GM23338 (cell line): ENCODE data around the gene SORCS2. TPM values are rescaled to one million over a fixed set of nuclear protein-coding genes. Genes with fewer than 3 reads are reported as not detected.

ENCODE experiments used
- ATAC-seq: fragments of 200-7000 bp; cut with Tn5 transposase; 3 replicates; pipeline ENCODE4 v1.9.1; 2020
- DNase-seq: peaks from one replicate; pipeline ENCODE4 v3.0.0-alpha.2; 2015; ENCODE audit warnings: low spot score
- H2AFZ ChIP-seq: fragments of 200-600 bp; sonication (generic); 2 replicates; pipeline ENCODE4 v1.8.0; 2016; ENCODE audit warnings: antibody characterized with exemption, mild to moderate bottlenecking, moderate library complexity
- H3F3A ChIP-seq: fragments of 200-600 bp; sonication (generic); replicated peaks from 2 replicates; pipeline ENCODE4 v1.8.0; 2017; ENCODE audit warnings: antibody characterized with exemption, mixed run types, low read depth
- H3K27ac ChIP-seq: fragments of 200-600 bp; sonication (generic); 2 replicates; pipeline ENCODE4 v1.6.1; 2016; ENCODE audit warnings: low read depth
- H3K27me3 ChIP-seq: fragments of 200-600 bp; sonication (generic); 2 replicates; pipeline ENCODE4 v1.8.0; 2016; ENCODE audit warnings: mild to moderate bottlenecking, mixed run types, moderate library complexity; ENCODE audit not compliant: insufficient read depth
- H3K36me3 ChIP-seq: fragments of 200-600 bp; sonication (generic); 2 replicates; pipeline ENCODE4 v1.8.0; 2016; ENCODE audit warnings: mild to moderate bottlenecking; ENCODE audit not compliant: insufficient read depth
- H3K4me1 ChIP-seq: fragments of 200-600 bp; sonication (generic); 2 replicates; pipeline ENCODE4 v1.8.0; 2016; ENCODE audit warnings: mild to moderate bottlenecking, moderate library complexity; ENCODE audit not compliant: insufficient read depth
- H3K4me2 ChIP-seq: fragments of 200-600 bp; sonication (generic); 2 replicates; pipeline ENCODE4 v1.7.1; 2017; ENCODE audit warnings: mixed run types
- H3K4me3 ChIP-seq: fragments of 200-600 bp; sonication (generic); 2 replicates; pipeline ENCODE4 v1.6.1; 2016; ENCODE audit warnings: mixed run types
- H3K79me2 ChIP-seq: fragments of 200-600 bp; sonication (generic); replicated peaks from 2 replicates; pipeline ENCODE4 v1.8.0; 2017; ENCODE audit warnings: mild to moderate bottlenecking; ENCODE audit not compliant: insufficient read depth
- H3K9me2 ChIP-seq: fragments of 200-600 bp; sonication (generic); 2 replicates; pipeline ENCODE4 v1.8.0; 2017; ENCODE audit not compliant: insufficient read depth
- H4K20me1 ChIP-seq: fragments of 200-600 bp; sonication (generic); replicated peaks from 2 replicates; pipeline ENCODE4 v1.8.0; 2017; ENCODE audit warnings: mild to moderate bottlenecking; ENCODE audit not compliant: insufficient read depth
- H3K27ac Mint-ChIP-seq: 2 replicates; pipeline ENCODE4 v1.8.0; 2020; ENCODE audit warnings: inconsistent platforms, mild to moderate bottlenecking, moderate library complexity, mixed read lengths
- H3K27me3 Mint-ChIP-seq: 3 replicates; pipeline ENCODE4 v1.8.0; 2022; ENCODE audit warnings: low read depth, mild to moderate bottlenecking, moderate library complexity, mixed read lengths, inconsistent platforms; ENCODE audit not compliant: insufficient read depth, poor library complexity
- H3K36me3 Mint-ChIP-seq: 3 replicates; pipeline ENCODE4 v1.8.0; 2021; ENCODE audit warnings: low read depth, mild to moderate bottlenecking, inconsistent platforms, moderate library complexity, mixed read lengths
- H3K4me1 Mint-ChIP-seq: 3 replicates; pipeline ENCODE4 v1.8.0; 2020; ENCODE audit warnings: mild to moderate bottlenecking, inconsistent platforms, mixed read lengths
- H3K4me3 Mint-ChIP-seq: 3 replicates; pipeline ENCODE4 v1.8.0; 2021; ENCODE audit warnings: moderate library complexity, mild to moderate bottlenecking, inconsistent platforms, mixed read lengths
- H3K9me3 Mint-ChIP-seq: 3 replicates; pipeline ENCODE4 v1.8.0; 2020; ENCODE audit warnings: moderate library complexity, mild to moderate bottlenecking, inconsistent platforms, mixed read lengths
- CREB1 ChIP-seq: fragments of 250-450 bp; sonication (Bioruptor Pico); IDR thresholded peaks from 2 replicates; pipeline ENCODE4 v1.5.0; 2020; ENCODE audit warnings: low read depth, mild to moderate bottlenecking, moderate library complexity
- CTCF ChIP-seq, 2 experiments: fragments of 200-600 bp in 1 of 2; sonication (generic) in 1 of 2; conservative IDR thresholded peaks; 2 replicates each; pipeline versions ENCODE4 v1.5.1 to v1.6.1; 2016 to 2017; ENCODE audit warnings: antibody characterized with exemption in 2 of 2, low read depth in 2 of 2, mild to moderate bottlenecking in 2 of 2, moderate library complexity in 1 of 2
- EZH2 ChIP-seq: fragments of 200-600 bp; sonication (generic); IDR thresholded peaks from one replicate; pipeline ENCODE4 v1.8.0; 2017; ENCODE audit warnings: antibody characterized with exemption, mild to moderate bottlenecking, low read depth; ENCODE audit not compliant: unreplicated experiment
- NANOG ChIP-seq: IDR thresholded peaks from 2 replicates; pipeline ENCODE4 v1.6.1; 2016; ENCODE audit warnings: antibody characterized with exemption, borderline replicate concordance
- POLR2AphosphoS5 ChIP-seq: IDR thresholded peaks from 2 replicates; pipeline ENCODE4 v1.6.1; 2016; ENCODE audit warnings: antibody characterized with exemption, low read depth
- STAT1 ChIP-seq: IDR thresholded peaks from one replicate; pipeline ENCODE4 v1.6.1; 2016; ENCODE audit warnings: antibody characterized with exemption; ENCODE audit not compliant: unreplicated experiment
- ZNF114 ChIP-seq: fragments of 250-450 bp; sonication (Bioruptor Pico); IDR thresholded peaks from 2 replicates; pipeline ENCODE4 v1.5.0; 2020; ENCODE audit warnings: mild to moderate bottlenecking, moderate library complexity
- ZNF331 ChIP-seq: fragments of 250-450 bp; sonication (Bioruptor Pico); IDR thresholded peaks from 2 replicates; pipeline ENCODE4 v1.5.0; 2020; ENCODE audit warnings: low read depth, mild to moderate bottlenecking, moderate library complexity
- polyA plus RNA-seq: library from polyadenylated mRNA; unstranded; fragments of >200 nt; fragmentation: Nextera tagmentation; extraction: Ambion mirVana; gene quantifications from 2 replicates; pipeline ENCODE4 v1.2.1, GENCODE V29; 2016
- total RNA-seq: library from RNA; depleted of rRNA; stranded (reverse); fragments of >200 nt; shearing (Covaris generic); gene quantifications from 2 replicates; pipeline ENCODE4 v1.2.3, GENCODE V29; 2014
- TF ChIP-seq, protein P1 (sequence below): IDR thresholded peaks from one replicate; pipeline ENCODE4 v1.6.1; 2018; ENCODE audit warnings: antibody characterized with exemption; ENCODE audit not compliant: unreplicated experiment
- TF ChIP-seq, protein P2 (sequence below): IDR thresholded peaks from 2 replicates; pipeline ENCODE4 v1.6.1; 2016; ENCODE audit warnings: antibody characterized with exemption
- TF ChIP-seq, protein P3 (sequence below): fragments of 250-450 bp; sonication (Bioruptor Pico); IDR thresholded peaks from 2 replicates; pipeline ENCODE4 v1.5.0; 2020; ENCODE audit warnings: mild to moderate bottlenecking, moderate library complexity

The SORCS2 gene
- total and polyA plus RNA-seq, 2 experiments from 2014 or later = 0.47 to 2.4 TPM

DNA sequence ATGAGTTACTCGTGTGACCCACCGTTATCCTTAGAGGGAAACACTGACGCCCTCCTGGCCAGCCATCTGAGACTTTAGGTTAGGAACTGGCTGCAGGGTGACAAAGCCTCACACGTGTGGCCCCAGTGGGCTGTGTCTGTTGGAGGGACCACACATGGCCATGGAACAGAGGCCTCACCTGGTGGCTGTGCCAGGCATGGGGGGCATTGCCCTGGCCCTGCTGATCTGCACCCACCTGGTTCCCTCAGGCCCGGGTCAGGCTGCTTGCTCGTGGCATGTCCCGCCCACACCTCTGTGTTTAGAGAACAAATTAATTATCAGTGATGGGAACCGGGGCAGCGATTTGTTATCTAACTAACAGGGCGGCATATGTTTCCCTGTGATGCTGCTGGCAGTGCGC is 343.3 kb downstream of the SORCS2 start (continued):
- TF ChIP-seq, protein P1, sequence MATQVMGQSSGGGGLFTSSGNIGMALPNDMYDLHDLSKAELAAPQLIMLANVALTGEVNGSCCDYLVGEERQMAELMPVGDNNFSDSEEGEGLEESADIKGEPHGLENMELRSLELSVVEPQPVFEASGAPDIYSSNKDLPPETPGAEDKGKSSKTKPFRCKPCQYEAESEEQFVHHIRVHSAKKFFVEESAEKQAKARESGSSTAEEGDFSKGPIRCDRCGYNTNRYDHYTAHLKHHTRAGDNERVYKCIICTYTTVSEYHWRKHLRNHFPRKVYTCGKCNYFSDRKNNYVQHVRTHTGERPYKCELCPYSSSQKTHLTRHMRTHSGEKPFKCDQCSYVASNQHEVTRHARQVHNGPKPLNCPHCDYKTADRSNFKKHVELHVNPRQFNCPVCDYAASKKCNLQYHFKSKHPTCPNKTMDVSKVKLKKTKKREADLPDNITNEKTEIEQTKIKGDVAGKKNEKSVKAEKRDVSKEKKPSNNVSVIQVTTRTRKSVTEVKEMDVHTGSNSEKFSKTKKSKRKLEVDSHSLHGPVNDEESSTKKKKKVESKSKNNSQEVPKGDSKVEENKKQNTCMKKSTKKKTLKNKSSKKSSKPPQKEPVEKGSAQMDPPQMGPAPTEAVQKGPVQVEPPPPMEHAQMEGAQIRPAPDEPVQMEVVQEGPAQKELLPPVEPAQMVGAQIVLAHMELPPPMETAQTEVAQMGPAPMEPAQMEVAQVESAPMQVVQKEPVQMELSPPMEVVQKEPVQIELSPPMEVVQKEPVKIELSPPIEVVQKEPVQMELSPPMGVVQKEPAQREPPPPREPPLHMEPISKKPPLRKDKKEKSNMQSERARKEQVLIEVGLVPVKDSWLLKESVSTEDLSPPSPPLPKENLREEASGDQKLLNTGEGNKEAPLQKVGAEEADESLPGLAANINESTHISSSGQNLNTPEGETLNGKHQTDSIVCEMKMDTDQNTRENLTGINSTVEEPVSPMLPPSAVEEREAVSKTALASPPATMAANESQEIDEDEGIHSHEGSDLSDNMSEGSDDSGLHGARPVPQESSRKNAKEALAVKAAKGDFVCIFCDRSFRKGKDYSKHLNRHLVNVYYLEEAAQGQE = no peak
- TF ChIP-seq, protein P2, sequence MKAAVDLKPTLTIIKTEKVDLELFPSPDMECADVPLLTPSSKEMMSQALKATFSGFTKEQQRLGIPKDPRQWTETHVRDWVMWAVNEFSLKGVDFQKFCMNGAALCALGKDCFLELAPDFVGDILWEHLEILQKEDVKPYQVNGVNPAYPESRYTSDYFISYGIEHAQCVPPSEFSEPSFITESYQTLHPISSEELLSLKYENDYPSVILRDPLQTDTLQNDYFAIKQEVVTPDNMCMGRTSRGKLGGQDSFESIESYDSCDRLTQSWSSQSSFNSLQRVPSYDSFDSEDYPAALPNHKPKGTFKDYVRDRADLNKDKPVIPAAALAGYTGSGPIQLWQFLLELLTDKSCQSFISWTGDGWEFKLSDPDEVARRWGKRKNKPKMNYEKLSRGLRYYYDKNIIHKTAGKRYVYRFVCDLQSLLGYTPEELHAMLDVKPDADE = no peak
- TF ChIP-seq NANOG = no peak
- TF ChIP-seq ZNF114 (CRISPR knock-in tag) = no peak
- no peak for TF ChIP-seq EZH2
- no peak for TF ChIP-seq CREB1 (CRISPR knock-in tag)
- no peak for TF ChIP-seq STAT1

DNA sequence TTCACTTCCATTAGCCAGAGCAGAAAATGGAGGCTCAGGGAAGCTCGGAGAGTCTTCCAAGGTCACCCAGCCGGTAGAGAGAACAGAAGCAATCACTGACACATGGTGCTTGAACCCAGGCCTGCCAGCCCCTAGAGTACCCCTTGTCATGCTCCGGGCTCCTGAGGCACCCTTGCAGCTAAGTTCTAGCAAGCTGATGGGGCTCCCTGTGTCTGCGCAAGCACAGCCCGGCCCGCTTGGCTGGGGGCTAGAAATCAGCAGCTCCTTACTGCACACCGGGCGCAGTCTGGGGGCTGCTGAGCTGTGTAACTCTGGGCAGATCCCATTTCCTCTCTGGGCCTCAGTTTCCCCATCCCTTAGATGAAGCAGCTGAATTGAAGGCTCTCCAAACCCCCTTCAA is 344.5 kb downstream of the SORCS2 start:
- no peak overlapping the region for H3K4me3 ChIP-seq
- Mint-ChIP-seq H3K27me3 (peaks cover 11% of the 10 kb centered on the region), H3K36me3 (no peaks in the 10 kb centered on the region), H3K4me1 (peaks cover 9% of the 10 kb centered on the region), H3K4me3 (no peak overlapping the region), H3K27ac (no peak overlapping the region), H3K9me3 (peaks cover 5% of the 10 kb centered on the region)
- H3K27ac ChIP-seq = no peak overlapping the region
- no peaks in the 10 kb centered on the region for H3F3A ChIP-seq
- no peak for DNase-seq
- H3K36me3 ChIP-seq = no peaks in the 10 kb centered on the region
- no peak overlapping the region for H3K4me2 ChIP-seq
- H3K79me2 ChIP-seq = no peaks in the 10 kb centered on the region
- no peaks in the 10 kb centered on the region for H3K9me2 ChIP-seq
- H3K27me3 ChIP-seq = no peaks in the 10 kb centered on the region
- no peak for ATAC-seq
- H3K4me1 ChIP-seq = no peaks in the 10 kb centered on the region
- H4K20me1 ChIP-seq = no peaks in the 10 kb centered on the region
- no peak overlapping the region for H2AFZ ChIP-seq
- no peak for TF ChIP-seq ZNF331 (CRISPR knock-in tag)
- TF ChIP-seq CREB1 (CRISPR knock-in tag) = no peak
- TF ChIP-seq CTCF (conservative IDR thresholded peaks at IDR 0.05; ENCODE audit: low read depth in 2 of 2) = no peak
- TF ChIP-seq, protein P2 = no peak
- TF ChIP-seq STAT1 = no peak
- TF ChIP-seq POLR2AphosphoS5 = no peak
- TF ChIP-seq, protein P3, sequence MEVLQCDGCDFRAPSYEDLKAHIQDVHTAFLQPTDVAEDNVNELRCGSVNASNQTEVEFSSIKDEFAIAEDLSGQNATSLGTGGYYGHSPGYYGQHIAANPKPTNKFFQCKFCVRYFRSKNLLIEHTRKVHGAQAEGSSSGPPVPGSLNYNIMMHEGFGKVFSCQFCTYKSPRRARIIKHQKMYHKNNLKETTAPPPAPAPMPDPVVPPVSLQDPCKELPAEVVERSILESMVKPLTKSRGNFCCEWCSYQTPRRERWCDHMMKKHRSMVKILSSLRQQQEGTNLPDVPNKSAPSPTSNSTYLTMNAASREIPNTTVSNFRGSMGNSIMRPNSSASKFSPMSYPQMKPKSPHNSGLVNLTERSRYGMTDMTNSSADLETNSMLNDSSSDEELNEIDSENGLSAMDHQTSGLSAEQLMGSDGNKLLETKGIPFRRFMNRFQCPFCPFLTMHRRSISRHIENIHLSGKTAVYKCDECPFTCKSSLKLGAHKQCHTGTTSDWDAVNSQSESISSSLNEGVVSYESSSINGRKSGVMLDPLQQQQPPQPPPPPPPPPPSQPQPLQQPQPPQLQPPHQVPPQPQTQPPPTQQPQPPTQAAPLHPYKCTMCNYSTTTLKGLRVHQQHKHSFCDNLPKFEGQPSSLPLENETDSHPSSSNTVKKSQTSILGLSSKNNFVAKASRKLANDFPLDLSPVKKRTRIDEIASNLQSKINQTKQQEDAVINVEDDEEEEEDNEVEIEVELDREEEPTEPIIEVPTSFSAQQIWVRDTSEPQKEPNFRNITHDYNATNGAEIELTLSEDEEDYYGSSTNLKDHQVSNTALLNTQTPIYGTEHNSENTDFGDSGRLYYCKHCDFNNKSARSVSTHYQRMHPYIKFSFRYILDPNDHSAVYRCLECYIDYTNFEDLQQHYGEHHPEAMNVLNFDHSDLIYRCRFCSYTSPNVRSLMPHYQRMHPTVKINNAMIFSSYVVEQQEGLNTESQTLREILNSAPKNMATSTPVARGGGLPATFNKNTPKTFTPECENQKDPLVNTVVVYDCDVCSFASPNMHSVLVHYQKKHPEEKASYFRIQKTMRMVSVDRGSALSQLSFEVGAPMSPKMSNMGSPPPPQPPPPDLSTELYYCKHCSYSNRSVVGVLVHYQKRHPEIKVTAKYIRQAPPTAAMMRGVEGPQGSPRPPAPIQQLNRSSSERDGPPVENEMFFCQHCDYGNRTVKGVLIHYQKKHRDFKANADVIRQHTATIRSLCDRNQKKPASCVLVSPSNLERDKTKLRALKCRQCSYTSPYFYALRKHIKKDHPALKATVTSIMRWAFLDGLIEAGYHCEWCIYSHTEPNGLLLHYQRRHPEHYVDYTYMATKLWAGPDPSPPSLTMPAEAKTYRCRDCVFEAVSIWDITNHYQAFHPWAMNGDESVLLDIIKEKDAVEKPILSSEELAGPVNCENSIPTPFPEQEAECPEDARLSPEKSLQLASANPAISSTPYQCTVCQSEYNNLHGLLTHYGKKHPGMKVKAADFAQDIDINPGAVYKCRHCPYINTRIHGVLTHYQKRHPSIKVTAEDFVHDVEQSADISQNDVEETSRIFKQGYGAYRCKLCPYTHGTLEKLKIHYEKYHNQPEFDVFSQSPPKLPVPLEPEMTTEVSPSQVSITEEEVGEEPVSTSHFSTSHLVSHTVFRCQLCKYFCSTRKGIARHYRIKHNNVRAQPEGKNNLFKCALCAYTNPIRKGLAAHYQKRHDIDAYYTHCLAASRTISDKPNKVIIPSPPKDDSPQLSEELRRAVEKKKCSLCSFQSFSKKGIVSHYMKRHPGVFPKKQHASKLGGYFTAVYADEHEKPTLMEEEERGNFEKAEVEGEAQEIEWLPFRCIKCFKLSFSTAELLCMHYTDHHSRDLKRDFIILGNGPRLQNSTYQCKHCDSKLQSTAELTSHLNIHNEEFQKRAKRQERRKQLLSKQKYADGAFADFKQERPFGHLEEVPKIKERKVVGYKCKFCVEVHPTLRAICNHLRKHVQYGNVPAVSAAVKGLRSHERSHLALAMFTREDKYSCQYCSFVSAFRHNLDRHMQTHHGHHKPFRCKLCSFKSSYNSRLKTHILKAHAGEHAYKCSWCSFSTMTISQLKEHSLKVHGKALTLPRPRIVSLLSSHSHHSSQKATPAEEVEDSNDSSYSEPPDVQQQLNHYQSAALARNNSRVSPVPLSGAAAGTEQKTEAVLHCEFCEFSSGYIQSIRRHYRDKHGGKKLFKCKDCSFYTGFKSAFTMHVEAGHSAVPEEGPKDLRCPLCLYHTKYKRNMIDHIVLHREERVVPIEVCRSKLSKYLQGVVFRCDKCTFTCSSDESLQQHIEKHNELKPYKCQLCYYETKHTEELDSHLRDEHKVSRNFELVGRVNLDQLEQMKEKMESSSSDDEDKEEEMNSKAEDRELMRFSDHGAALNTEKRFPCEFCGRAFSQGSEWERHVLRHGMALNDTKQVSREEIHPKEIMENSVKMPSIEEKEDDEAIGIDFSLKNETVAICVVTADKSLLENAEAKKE (CRISPR knock-in tag) = no peak
